SU-DHL-6 (cell line): ENCODE data around the gene DRGX.

Source experiments
- H2AFZ ChIP-seq: fragments of 200-600 bp; sonication (generic); 2 replicates; pipeline ENCODE4 v1.6.1; 2014; ENCODE audit warnings: low read depth, mild to moderate bottlenecking, moderate library complexity, mixed read lengths, antibody characterized with exemption, low read length; ENCODE audit not compliant: severe bottlenecking
- H3F3A ChIP-seq: fragments of 200-600 bp; shearing (Covaris generic); 2 replicates; pipeline ENCODE4 v1.6.0; 2016; ENCODE audit warnings: antibody characterized with exemption, mild to moderate bottlenecking; ENCODE audit not compliant: insufficient read depth
- H3K27ac ChIP-seq: fragments of 200-600 bp; sonication (generic); 2 replicates; pipeline ENCODE4 v1.5.1; 2016; ENCODE audit warnings: low read depth, mild to moderate bottlenecking, low read length, moderate library complexity, mixed read lengths
- H3K27me3 ChIP-seq: fragments of 200-600 bp; sonication (generic), shearing (Covaris generic); 2 replicates; pipeline ENCODE4 v1.6.0; 2014; ENCODE audit warnings: mild to moderate bottlenecking, low read length
- H3K36me3 ChIP-seq: fragments of 200-600 bp; sonication (generic); 2 replicates; pipeline ENCODE4 v1.6.1; 2014; ENCODE audit warnings: mild to moderate bottlenecking, low read length, mixed read lengths
- H3K4me2 ChIP-seq: fragments of 300-600, 200-600 bp; shearing (Covaris generic), sonication (generic); 2 replicates; pipeline ENCODE4 v1.6.0; 2014; ENCODE audit warnings: low read length, low read depth, mild to moderate bottlenecking; ENCODE audit not compliant: poor library complexity, severe bottlenecking
- H3K4me3 ChIP-seq: fragments of 200-600 bp; sonication (generic); 2 replicates; pipeline ENCODE4 v1.5.1; 2014; ENCODE audit warnings: antibody characterized with exemption, low read length, mild to moderate bottlenecking, mixed read lengths; ENCODE audit not compliant: insufficient read depth, poor library complexity, severe bottlenecking
- H3K79me2 ChIP-seq: fragments of 200-600 bp; sonication (generic); 2 replicates; pipeline ENCODE4 v1.6.1; 2014; ENCODE audit warnings: mild to moderate bottlenecking, low read length, moderate library complexity; ENCODE audit not compliant: insufficient read depth
- H3K9ac ChIP-seq: fragments of 200-600 bp; sonication (generic); 2 replicates; pipeline ENCODE4 v1.7.0; 2014; ENCODE audit warnings: mild to moderate bottlenecking, low read length
- H3K9me2 ChIP-seq: fragments of 200-600 bp; sonication (generic); replicated peaks from 2 replicates; pipeline ENCODE4 v1.6.1; 2014; ENCODE audit warnings: low read length; ENCODE audit not compliant: insufficient read depth
- H3K9me3 ChIP-seq: fragments of 200-600 bp; sonication (generic); 2 replicates; pipeline ENCODE4 v1.6.1; 2014; ENCODE audit warnings: low read length, mixed read lengths; ENCODE audit not compliant: insufficient read depth
- H4K20me1 ChIP-seq: fragments of 200-600 bp; sonication (generic); 2 replicates; pipeline ENCODE4 v1.6.1; 2014; ENCODE audit warnings: low read depth, mild to moderate bottlenecking, antibody characterized with exemption, low read length, moderate library complexity, mixed read lengths
- EZH2phosphoT487 ChIP-seq: fragments of 200-600 bp; sonication (generic), shearing (Covaris generic); conservative IDR thresholded peaks from 2 replicates; pipeline ENCODE4 v1.6.1; 2018; ENCODE audit warnings: mild to moderate bottlenecking, antibody characterized with exemption, low read length, moderate library complexity, mixed read lengths
- TF ChIP-seq, protein P1 (sequence below): fragments of 200-600 bp; sonication (generic); IDR thresholded peaks from one replicate; pipeline ENCODE4 v1.5.1; 2017; ENCODE audit warnings: antibody characterized with exemption, mild to moderate bottlenecking, low read length, moderate library complexity; ENCODE audit not compliant: insufficient read depth, poor library complexity, severe bottlenecking

Gene DRGX

DNA sequence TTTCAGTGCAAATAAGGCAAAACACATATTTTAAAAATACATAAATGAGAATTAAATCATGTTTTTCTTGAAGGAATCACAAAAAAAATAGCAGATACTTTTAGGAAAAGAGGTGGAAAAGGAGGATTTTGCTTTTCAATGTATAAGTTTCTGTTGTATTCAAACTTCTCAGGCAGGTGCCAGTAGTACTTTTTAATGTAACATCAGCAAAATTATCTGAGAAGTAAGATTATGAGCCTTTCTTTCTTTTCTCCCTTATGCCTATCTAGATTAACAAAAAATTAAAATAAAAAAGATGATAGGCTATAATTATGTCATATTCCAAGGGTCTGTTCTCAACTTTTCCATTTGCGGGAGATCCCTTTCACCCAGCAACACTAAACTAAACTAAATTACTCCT is 2.6 kb downstream of the DRGX start:
- Histone ChIP-seq H4K20me1 (no peaks in the 10 kb centered on the region), H3K9me2 (no peaks in the 10 kb centered on the region), H3K27ac (no peak overlapping the region), H3K9me3 (no peaks in the 10 kb centered on the region), H3K4me2 (no peak overlapping the region), H3F3A (no peaks in the 10 kb centered on the region), H3K4me3 (no peak overlapping the region), H3K79me2 (no peaks in the 10 kb centered on the region), H3K36me3 (no peaks in the 10 kb centered on the region), H3K9ac (no peak overlapping the region), H2AFZ (no peak overlapping the region), H3K27me3 (no peaks in the 10 kb centered on the region)
- TF ChIP-seq, protein P1, sequence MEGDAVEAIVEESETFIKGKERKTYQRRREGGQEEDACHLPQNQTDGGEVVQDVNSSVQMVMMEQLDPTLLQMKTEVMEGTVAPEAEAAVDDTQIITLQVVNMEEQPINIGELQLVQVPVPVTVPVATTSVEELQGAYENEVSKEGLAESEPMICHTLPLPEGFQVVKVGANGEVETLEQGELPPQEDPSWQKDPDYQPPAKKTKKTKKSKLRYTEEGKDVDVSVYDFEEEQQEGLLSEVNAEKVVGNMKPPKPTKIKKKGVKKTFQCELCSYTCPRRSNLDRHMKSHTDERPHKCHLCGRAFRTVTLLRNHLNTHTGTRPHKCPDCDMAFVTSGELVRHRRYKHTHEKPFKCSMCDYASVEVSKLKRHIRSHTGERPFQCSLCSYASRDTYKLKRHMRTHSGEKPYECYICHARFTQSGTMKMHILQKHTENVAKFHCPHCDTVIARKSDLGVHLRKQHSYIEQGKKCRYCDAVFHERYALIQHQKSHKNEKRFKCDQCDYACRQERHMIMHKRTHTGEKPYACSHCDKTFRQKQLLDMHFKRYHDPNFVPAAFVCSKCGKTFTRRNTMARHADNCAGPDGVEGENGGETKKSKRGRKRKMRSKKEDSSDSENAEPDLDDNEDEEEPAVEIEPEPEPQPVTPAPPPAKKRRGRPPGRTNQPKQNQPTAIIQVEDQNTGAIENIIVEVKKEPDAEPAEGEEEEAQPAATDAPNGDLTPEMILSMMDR = no peak
- no peak for TF ChIP-seq EZH2phosphoT487

DNA sequence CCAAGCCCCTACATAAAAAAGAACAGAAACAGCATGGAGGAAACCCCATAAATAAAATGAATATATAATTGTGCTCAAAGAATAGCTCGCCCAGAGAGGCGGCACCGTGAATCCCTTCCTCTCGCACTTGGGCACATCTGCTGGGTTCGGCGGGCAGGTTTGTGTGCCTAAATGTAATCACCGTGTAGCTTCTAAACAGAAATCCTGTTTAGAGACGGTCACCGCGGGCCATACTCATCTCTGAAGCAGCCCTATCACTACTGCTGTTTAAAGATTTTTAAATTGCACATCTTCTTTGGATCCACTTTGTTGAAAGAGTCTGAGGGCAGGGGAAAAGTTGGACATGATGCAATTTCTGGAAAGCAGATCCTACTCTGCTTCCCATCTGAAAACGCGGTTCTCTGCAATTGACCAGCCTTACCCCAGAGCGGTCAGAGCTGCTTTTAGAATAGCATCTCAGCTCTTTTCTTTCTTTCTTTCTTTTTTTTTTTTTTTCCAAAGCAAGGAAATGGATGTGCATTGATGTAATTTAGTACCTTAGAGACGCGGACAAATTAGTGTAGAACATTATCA is 6.4 kb downstream of the DRGX start:
- H2AFZ ChIP-seq = no peak overlapping the region
- no peak overlapping the region for H3K27ac ChIP-seq
- no peaks in the 10 kb centered on the region for H3K27me3 ChIP-seq
- H3K4me3 ChIP-seq = no peak overlapping the region
- H3F3A ChIP-seq = no peaks in the 10 kb centered on the region
- H4K20me1 ChIP-seq = no peaks in the 10 kb centered on the region
- H3K9me3 ChIP-seq = no peaks in the 10 kb centered on the region
- H3K9ac ChIP-seq = no peak overlapping the region
- no peaks in the 10 kb centered on the region for H3K9me2 ChIP-seq
- H3K4me2 ChIP-seq = no peak overlapping the region
- TF ChIP-seq, protein P1 = no peak
- TF ChIP-seq EZH2phosphoT487 = no peak
- H3K36me3 ChIP-seq = no peaks in the 10 kb centered on the region
- no peaks in the 10 kb centered on the region for H3K79me2 ChIP-seq

DNA sequence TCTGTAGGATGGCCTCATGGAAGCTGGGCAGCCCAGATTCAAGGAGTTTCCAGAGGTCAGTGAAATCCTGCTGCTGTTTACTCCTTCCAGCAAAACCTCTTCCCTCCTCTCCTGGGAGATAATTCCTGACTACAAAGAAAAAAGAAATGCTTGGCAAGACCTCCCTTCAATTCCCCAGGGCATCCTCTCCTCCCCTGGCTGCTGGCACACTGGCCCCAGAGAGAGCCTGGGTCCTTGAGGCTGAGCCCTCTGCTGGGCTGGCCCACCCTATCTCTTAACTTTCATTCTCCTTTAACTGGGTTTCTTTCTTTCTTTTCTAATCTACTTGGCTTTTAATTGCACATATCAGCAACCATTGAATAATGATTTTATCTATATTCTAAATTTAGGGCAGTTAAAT is 7.7 kb downstream of the DRGX start:
- H3K9ac ChIP-seq = no peak overlapping the region
- H3F3A ChIP-seq = no peaks in the 10 kb centered on the region
- no peak overlapping the region for H2AFZ ChIP-seq
- H3K4me2 ChIP-seq = no peak overlapping the region
- H3K27me3 ChIP-seq = no peaks in the 10 kb centered on the region
- TF ChIP-seq, protein P1 = no peak
- TF ChIP-seq EZH2phosphoT487 = no peak
- H3K36me3 ChIP-seq = no peaks in the 10 kb centered on the region
- H3K27ac ChIP-seq = no peak overlapping the region
- H3K9me3 ChIP-seq = no peaks in the 10 kb centered on the region
- no peak overlapping the region for H3K4me3 ChIP-seq
- no peaks in the 10 kb centered on the region for H4K20me1 ChIP-seq
- no peaks in the 10 kb centered on the region for H3K79me2 ChIP-seq
- H3K9me2 ChIP-seq = no peaks in the 10 kb centered on the region
